ENCODE data around the gene CYSTM1. TPM values are rescaled to one million over a fixed set of nuclear protein-coding genes. Genes with fewer than 3 reads are reported as not detected.

The CYSTM1 gene
- total and polyA plus RNA-seq, 2 of the 8 experiments (the other 6 are each of a cell fraction or from before 2014, with no cell fraction given) = 25.0 to 47.8 TPM

DNA sequence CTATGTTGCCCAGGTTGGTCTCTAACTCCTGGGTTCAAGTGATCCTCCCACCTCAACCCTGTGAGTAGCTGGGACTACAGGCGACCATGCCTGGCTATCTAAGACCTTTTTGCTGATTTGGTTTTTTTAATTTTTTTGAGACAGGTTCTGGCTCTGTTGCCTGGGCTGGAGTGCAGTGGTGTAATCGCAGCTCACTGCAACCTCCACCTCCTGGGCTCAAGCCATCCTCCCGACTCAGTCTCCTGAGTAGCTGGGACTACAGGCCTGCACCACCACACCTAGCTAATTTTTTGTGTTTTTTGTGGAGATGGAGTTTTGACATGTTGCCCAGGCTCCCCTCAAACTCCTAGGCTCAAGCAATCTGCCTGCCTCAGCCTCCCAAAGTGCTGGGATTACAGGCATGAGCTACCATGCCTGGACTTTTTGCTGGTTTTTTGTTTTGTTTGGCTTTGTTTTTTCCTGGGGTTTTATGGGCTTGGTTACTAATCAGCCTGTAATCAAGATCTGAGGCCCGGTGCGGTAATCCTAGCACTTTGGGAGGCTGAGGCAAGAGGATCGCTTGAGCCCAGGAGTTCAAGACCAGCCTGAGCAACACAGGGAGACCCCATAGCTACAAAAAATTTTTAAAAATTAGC, 3.6 kb downstream of the CYSTM1 start:
- no peaks in the 10 kb centered on the region for H3K9me3 ChIP-seq (ENCODE audit: insufficient read depth in 2 of 2, low read depth in 1 of 2, low read length in 1 of 2)
- H3K18ac ChIP-seq (ENCODE audit: extremely low read depth, low read length) = no peak overlapping the region
- H4K5ac ChIP-seq (ENCODE audit: insufficient read length, low read depth, low read length) = no peak overlapping the region
- H3K27me3 ChIP-seq (replicated peaks in 1 of 4; ENCODE audit: control insufficient read depth in 3 of 4, extremely low read depth in 1 of 4, insufficient read depth in 3 of 4, low read length in 3 of 4) = no peaks in the 10 kb centered on the region
- no peak overlapping the region for H3K27ac ChIP-seq (ENCODE audit: low read depth, low read length)
- no peak overlapping the region for H2BK15ac ChIP-seq (ENCODE audit: low read length)
- no peak overlapping the region for H3K9ac ChIP-seq (replicated peaks in 1 of 4; ENCODE audit: extremely low read depth in 1 of 4, low read depth in 3 of 4, low read length in 3 of 4)
- H3K79me2 ChIP-seq (ENCODE audit: control insufficient read depth in 1 of 2, insufficient read depth in 2 of 2, low read length in 2 of 2) = no peaks in the 10 kb centered on the region
- FAIRE-seq (no peak), DNase-seq (ENCODE audit: low read depth in 1 of 2, low spot score in 2 of 2) (no peak)
- CTCF ChIA-PET (ENCODE audit: partially characterized antibody) = interaction anchor here (0.7 to 6.1 kb wide), 5 partner anchors 27 to 173 kb away, joined by 3 to 41 read pairs (median 6); partner anchors contain the start of gene NRG2
- no peak for TF ChIP-seq CREB1 (IDR thresholded peaks at IDR 0.05)
- TF ChIP-seq, protein P1, sequence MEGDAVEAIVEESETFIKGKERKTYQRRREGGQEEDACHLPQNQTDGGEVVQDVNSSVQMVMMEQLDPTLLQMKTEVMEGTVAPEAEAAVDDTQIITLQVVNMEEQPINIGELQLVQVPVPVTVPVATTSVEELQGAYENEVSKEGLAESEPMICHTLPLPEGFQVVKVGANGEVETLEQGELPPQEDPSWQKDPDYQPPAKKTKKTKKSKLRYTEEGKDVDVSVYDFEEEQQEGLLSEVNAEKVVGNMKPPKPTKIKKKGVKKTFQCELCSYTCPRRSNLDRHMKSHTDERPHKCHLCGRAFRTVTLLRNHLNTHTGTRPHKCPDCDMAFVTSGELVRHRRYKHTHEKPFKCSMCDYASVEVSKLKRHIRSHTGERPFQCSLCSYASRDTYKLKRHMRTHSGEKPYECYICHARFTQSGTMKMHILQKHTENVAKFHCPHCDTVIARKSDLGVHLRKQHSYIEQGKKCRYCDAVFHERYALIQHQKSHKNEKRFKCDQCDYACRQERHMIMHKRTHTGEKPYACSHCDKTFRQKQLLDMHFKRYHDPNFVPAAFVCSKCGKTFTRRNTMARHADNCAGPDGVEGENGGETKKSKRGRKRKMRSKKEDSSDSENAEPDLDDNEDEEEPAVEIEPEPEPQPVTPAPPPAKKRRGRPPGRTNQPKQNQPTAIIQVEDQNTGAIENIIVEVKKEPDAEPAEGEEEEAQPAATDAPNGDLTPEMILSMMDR (IDR thresholded peaks at IDR 0.05; ENCODE audit: control extremely low read depth in 1 of 3, insufficient read depth in 1 of 3, low read depth in 1 of 3, low read length in 3 of 3) = no peak
- H2BK120ac ChIP-seq (replicated peaks; ENCODE audit: low read depth, low read length) = no peak overlapping the region
- H4K8ac ChIP-seq (ENCODE audit: extremely low read depth, insufficient read depth, low read length) = no peak overlapping the region
- no peak overlapping the region for H3K4ac ChIP-seq (replicated peaks; ENCODE audit: insufficient read length, low read depth, low read length)
- peaks cover 7% of the 10 kb centered on the region; the same call in 1 of the 2 replicates for H3K23me2 ChIP-seq (ENCODE audit: low read depth, low read length)
- H2BK5ac ChIP-seq (ENCODE audit: low read depth, low read length) = no peak overlapping the region
- no peak overlapping the region for H3K4me3 ChIP-seq (ENCODE audit: extremely low read depth in 1 of 4, insufficient read depth in 2 of 4, low read depth in 3 of 4, low read length in 4 of 4)
- no peaks in the 10 kb centered on the region for H4K20me1 ChIP-seq (replicated peaks in 1 of 2; ENCODE audit: control insufficient read depth in 1 of 2, insufficient read depth in 2 of 2, low read length in 2 of 2)
- no peak overlapping the region for H2AK5ac ChIP-seq (ENCODE audit: low read depth, low read length)
- no peak overlapping the region for H3K14ac ChIP-seq (ENCODE audit: insufficient read length)
- WGBS, 2 experiments (ENCODE audit: extremely low coverage in 1 of 2, insufficient coverage in 1 of 2, insufficient read length in 1 of 2, insufficient replicate concordance in 2 of 2, low coverage in 1 of 2, low lambda C conversion rate in 2 of 2, missing lambda C conversion rate in 1 of 2) = 80% methylated on average over 6 of the region's 6 CpGs; no CpG with 5 or more reads in 1 of the 2 experiments
- POLR2A ChIA-PET (ENCODE audit: partially characterized antibody) = no interaction called here
- H3K79me1 ChIP-seq (ENCODE audit: low read depth, low read length) = no peaks in the 10 kb centered on the region
- no peak overlapping the region for H2AFZ ChIP-seq (ENCODE audit: low read length)
- no peak overlapping the region for H3K4me2 ChIP-seq (ENCODE audit: insufficient read depth in 1 of 2, low read depth in 2 of 2, low read length in 2 of 2)
- no peaks in the 10 kb centered on the region for H3K36me3 ChIP-seq (ENCODE audit: control insufficient read depth in 2 of 4, insufficient read depth in 4 of 4, low read length in 3 of 4)
- peaks cover 5 to 7% (median 6%) of the 10 kb centered on the region in 4 experiments for H3K4me1 ChIP-seq (replicated peaks in 1 of 4; ENCODE audit: control insufficient read depth in 3 of 4, insufficient read depth in 4 of 4, low read length in 3 of 4)
- no peak overlapping the region for H3K56ac ChIP-seq (replicated peaks; ENCODE audit: insufficient read length, low read depth, low read length)
- no peak overlapping the region for H2BK12ac ChIP-seq (ENCODE audit: low read depth, low read length)
- no peak overlapping the region for H4K91ac ChIP-seq (replicated peaks; ENCODE audit: insufficient read length, low read length)
- H3K23ac ChIP-seq (ENCODE audit: insufficient read length) = no peak overlapping the region
- no peak overlapping the region for H2BK20ac ChIP-seq (ENCODE audit: low read length)

Measured in H1 (cell line).